Omental fat pad (tissue), 4 donors: ENCODE results near the gene CNOT4. TPM values are rescaled to one million over a fixed set of nuclear protein-coding genes. Genes with fewer than 3 reads are reported as not detected.
"Not testable (repeated sequence)": the region's sequence is repeated elsewhere in the genome, so short reads cannot be mapped to it uniquely, and the experiment has no call there.

Experiments
- ATAC-seq: fragments of 150-250 bp; one replicate; pipeline ENCODE4 v1.9.1; 2016; ENCODE audit warnings: mild to moderate bottlenecking, moderate library complexity; ENCODE audit not compliant: low FRiP score
- DNase-seq: peaks from one replicate; pipeline ENCODE4 v3.0.0-alpha.2; 2019; ENCODE audit warnings: low spot score
- CTCF ChIP-seq, 3 donors: fragments of 450-650 bp; IDR thresholded peaks; one replicate each; pipeline ENCODE4 v1.5.1; 2016 to 2017; ENCODE audit warnings: antibody characterized with exemption in 3 of 3, mild to moderate bottlenecking in 3 of 3, moderate library complexity in 2 of 3
- total RNA-seq, 4 donors: library from RNA; depleted of rRNA; stranded (reverse); fragments of >200 nt; gene quantifications; one replicate each; pipeline ENCODE4 v1.1.0, GENCODE V29; 2016

Gene CNOT4
- total RNA-seq, 4 donors from 2014 or later = 19.8 to 21.8 (median 20.2) TPM

GRCh38 chr7:135327458-135327857 lies 182.4 kb downstream of the CNOT4 start:
- DNase-seq = no peak
- no peak for TF ChIP-seq CTCF (IDR thresholded peaks at IDR 0.05)
- ATAC-seq = no peak

GRCh38 chr7:135326636-135327280 lies 183.1 kb downstream of the CNOT4 start:
- ATAC-seq (no peak), DNase-seq (no peak)
- TF ChIP-seq CTCF (IDR thresholded peaks at IDR 0.05) = no peak

- DNase-seq (no peak), ATAC-seq (no peak)
- TF ChIP-seq CTCF (IDR thresholded peaks at IDR 0.05) = no peak
These were observed 187.1 kb downstream of the CNOT4 start for GRCh38 chr7:135322571-135323340.

- TF ChIP-seq CTCF (IDR thresholded peaks at IDR 0.05) = no peak
These were observed 188.3 kb downstream of the CNOT4 start for GRCh38 chr7:135321556-135321955.

GRCh38 chr7:135320953-135321352 lies 188.9 kb downstream of the CNOT4 start:
- not testable (repeated sequence) for DNase-seq, ATAC-seq

More at GRCh38 chr7:135321556-135321955, 188.3 kb downstream of the CNOT4 start:
- peak; percentile 13 for ATAC-seq
- no peak for DNase-seq

GRCh38 chr7:135320268-135320667 lies 189.6 kb downstream of the CNOT4 start:
- peak; percentile 56 for DNase-seq
- TF ChIP-seq CTCF (IDR thresholded peaks at IDR 0.05) = no peak
- peak; percentile 50 for ATAC-seq

GRCh38 chr7:135317676-135318325 lies 192.1 kb downstream of the CNOT4 start:
- TF ChIP-seq CTCF (IDR thresholded peaks at IDR 0.05) = no peak
- no peak for DNase-seq
- peak; percentile 94 for ATAC-seq
